ENCODE results near the gene CD300E.

CD300E gene

DNA sequence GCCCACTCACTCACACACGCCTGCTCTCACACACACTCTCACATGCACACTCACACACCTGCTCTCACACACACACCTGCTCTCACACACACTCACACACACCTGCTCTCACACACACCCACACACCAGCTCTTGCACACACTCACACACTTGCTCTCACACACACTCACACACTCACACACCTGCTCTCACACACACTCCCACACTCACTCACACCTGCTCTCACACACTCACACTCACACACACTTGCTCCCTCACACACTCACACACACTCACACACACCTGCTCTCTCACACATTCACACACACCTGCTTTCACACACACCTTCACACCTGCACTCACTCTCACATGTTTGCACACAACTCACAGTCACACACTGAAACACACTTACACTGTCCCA lies 60.2 kb downstream of the CD300E start:
- no peaks in the 10 kb centered on the region for H3K4me1 ChIP-seq (ENCODE audit: insufficient read depth, low read length)
- H3K27ac ChIP-seq (ENCODE audit: low read depth, low read length), result no peak overlapping the region
- no peak overlapping the region for H3K4me3 ChIP-seq (ENCODE audit: low read length)
- no peak overlapping the region for H3K9ac ChIP-seq (ENCODE audit: low read depth, low read length)
- no peaks in the 10 kb centered on the region for H3K27me3 ChIP-seq (ENCODE audit: insufficient read depth, low read length)
- 0 out of 2 replicates have a peak, but pooled peaks cover under 1% of the 10 kb centered on the region for H3K9me3 ChIP-seq (ENCODE audit: insufficient read depth, low read depth, low read length)
- no peaks in the 10 kb centered on the region for H3K36me3 ChIP-seq (ENCODE audit: insufficient read depth, low read length)
- WGBS, result 92% methylated on average over 1 of the region's 1 CpG

DNA sequence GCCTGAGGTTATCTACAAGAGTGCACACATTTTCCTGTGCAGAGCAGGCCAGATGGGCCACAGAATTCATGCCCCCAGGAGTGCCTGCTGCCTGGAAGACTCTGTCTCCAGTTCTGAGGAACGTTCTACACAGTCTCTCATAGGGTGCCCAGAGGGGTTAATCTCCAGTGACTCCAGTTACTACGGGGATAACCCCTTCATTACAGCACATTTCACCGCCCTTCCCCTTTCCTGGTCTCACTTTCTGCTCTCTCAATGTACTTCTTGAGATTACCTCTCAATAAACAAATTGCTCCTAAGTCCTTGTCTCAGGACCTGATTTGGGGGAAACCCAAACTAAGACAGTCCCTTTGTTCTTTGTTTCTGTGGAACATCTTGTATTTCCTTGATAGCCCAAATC lies 62.0 kb downstream of the CD300E start:
- Histone ChIP-seq H3K9ac (ENCODE audit: low read depth, low read length) (no peak overlapping the region), H3K9me3 (ENCODE audit: insufficient read depth, low read depth, low read length) (0 out of 2 replicates have a peak, but pooled peaks cover 3% of the 10 kb centered on the region), H3K36me3 (ENCODE audit: insufficient read depth, low read length) (no peaks in the 10 kb centered on the region), H3K4me3 (ENCODE audit: low read length) (no peak overlapping the region), H3K27me3 (ENCODE audit: insufficient read depth, low read length) (no peaks in the 10 kb centered on the region), H3K27ac (ENCODE audit: low read depth, low read length) (no peak overlapping the region), H3K4me1 (ENCODE audit: insufficient read depth, low read length) (no peaks in the 10 kb centered on the region)
- WGBS, result 84% methylated on average over 3 of the region's 3 CpGs
